A673 (cell line): ENCODE results near the gene RAB3B.
A peak's percentile ranks its signal among the peaks of the same experiment; 100 is the strongest.

Experiments used
- EZH2 ChIP-seq: fragments of 200-600 bp; sonication (generic); IDR thresholded peaks from 2 replicates; pipeline ENCODE4 v1.6.1; 2017; ENCODE audit warnings: borderline replicate concordance, low read depth, mild to moderate bottlenecking, mixed read lengths, antibody characterized with exemption, low read length; ENCODE audit not compliant: poor library complexity, severe bottlenecking
- TF ChIP-seq, protein P1 (sequence below): fragments of 300-800, 200-600 bp; sonication (generic); conservative IDR thresholded peaks from 2 replicates; pipeline ENCODE4 v1.5.1; 2017; ENCODE audit warnings: low read depth, mild to moderate bottlenecking, antibody characterized with exemption, low read length, moderate library complexity, mixed read lengths

GRCh38 chr1:52002038-52002917 lies 11.8 kb upstream of the RAB3B start:
- TF ChIP-seq, protein P1, sequence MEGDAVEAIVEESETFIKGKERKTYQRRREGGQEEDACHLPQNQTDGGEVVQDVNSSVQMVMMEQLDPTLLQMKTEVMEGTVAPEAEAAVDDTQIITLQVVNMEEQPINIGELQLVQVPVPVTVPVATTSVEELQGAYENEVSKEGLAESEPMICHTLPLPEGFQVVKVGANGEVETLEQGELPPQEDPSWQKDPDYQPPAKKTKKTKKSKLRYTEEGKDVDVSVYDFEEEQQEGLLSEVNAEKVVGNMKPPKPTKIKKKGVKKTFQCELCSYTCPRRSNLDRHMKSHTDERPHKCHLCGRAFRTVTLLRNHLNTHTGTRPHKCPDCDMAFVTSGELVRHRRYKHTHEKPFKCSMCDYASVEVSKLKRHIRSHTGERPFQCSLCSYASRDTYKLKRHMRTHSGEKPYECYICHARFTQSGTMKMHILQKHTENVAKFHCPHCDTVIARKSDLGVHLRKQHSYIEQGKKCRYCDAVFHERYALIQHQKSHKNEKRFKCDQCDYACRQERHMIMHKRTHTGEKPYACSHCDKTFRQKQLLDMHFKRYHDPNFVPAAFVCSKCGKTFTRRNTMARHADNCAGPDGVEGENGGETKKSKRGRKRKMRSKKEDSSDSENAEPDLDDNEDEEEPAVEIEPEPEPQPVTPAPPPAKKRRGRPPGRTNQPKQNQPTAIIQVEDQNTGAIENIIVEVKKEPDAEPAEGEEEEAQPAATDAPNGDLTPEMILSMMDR = peak; percentile 91
- no peak for TF ChIP-seq EZH2
